GM15510 (cell line): ENCODE results near the gene ZNF37A.

Experiments used
- POLR2A ChIP-seq: IDR thresholded peaks from 3 replicates; pipeline ENCODE4 v1.6.1; 2011; ENCODE audit warnings: borderline replicate concordance; ENCODE audit not compliant: insufficient read length; ENCODE audit errors: extremely low read depth

Gene ZNF37A

DNA sequence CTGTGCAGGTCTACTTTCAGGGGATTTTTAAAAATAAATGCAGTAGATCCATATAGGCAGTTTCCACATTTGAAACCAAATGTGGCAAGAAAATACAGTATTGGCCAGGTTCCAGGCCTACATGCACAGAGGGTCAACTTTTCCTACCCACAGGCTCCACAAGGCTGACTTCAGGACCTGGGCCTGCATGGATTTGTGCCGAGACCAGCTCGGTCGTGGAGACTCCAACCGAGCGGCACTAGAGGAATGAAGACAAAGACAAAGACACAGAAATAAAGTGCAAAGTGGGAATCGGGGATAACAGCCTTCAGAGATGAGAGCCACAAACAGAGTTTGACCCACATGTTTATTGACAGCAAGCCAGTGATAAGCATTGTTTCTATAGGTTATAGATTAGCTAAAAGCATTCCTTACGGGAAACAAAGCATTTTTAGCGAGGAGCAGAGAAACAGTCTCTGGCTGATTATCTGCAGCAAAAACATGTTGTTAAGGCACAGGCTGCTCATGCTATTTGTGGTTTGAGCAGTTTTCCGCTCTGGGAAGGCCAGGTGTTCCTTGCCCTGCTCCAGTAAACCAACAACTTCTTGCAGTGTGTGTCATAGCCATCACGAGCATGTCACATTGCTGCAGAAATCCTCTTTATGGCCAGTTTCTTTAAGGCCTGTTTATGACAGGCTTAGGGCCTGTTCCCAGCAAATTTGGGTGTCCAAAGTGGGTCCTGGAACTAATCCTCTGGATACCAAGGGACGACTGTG, 52.6 kb downstream of the ZNF37A start:
- TF ChIP-seq POLR2A: no peak

- TF ChIP-seq POLR2A: no peak
Measured at GRCh38 chr10:38147686-38148085, 53.5 kb downstream of the ZNF37A start.

DNA sequence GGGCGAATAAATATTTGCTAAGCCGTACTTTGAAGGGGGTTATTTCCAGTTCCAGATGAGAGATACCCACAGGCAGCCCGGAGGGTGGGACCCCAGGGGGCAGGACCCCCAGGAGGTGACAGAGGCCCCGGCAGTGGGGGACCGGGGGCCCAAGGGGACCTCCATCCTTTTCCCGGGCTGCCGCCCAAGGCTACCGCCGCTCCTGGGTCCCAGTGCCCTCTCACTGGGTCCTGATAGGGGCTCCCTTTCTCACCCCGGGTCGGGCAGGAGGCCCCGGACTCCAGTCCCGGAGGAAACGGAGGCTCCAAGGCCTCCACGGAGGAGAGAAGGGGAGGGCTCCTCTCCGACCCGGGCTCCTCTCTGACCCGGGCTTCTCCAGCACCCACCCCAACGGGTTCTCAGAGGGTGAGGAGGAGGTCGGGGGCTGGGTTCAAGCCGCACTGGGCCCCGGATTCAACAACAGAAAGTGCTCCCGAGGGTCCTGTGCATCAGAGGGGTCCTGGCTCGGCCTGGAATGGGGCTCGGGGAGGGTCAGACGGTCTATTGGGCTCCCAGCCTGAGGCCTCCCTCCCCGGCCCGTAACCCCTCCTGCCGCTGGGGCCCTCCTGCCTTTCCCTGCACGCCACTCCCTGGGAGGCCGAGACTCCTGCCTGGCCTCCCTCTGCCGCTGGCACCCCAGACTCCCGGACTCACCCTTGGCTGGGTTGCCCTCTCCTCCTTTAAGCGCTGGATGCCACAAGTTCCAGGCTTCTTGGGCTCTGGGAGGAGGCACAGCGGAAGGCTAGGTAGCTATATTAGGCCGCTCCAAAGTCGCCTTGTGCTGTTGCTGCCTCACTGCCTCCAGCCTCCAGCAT, 62.5 kb downstream of the ZNF37A start:
- TF ChIP-seq POLR2A: no peak

DNA sequence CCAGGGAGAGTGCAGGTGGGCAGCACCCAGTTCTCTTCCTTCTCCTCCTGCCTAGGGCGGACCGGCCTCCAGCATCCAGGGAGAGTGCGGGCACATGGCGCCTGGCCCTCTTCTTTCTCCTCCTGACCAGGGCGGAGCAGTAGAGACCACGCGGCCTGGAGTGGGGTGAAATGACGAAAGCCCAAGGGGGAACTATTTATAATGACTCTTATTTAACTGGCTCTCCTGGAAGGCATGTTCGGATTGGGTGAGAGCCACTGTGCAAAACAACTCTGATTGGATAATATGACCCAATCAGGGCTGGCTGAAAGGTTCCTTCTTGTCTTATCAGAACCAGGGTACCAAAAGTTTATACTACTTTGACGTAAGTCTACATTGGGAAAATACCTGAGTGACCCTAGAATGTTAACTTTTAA, 63.1 kb downstream of the ZNF37A start:
- no peak for TF ChIP-seq POLR2A

- no peak for TF ChIP-seq POLR2A
Measured at GRCh38 chr10:38159004-38159403, 64.9 kb downstream of the ZNF37A start.

DNA sequence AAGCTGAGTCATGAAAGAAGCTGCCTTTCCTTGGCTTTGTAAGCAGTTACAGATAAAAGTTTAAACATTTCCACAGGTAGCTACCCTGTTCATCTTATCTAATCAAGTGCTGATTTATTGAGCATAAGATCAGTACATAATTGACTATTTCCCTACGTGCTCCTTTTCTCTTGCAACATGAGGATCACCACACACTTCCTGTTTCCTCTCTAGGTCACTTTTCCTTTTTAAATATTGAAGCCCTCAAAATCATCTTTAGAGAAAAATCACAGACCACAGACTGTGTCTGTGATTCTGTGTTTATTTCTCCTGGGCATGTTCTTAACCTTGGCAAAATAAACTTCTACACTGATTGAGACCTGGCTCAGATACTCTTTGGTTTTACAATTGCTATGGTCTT, 69.5 kb downstream of the ZNF37A start:
- no peak for TF ChIP-seq POLR2A

GRCh38 chr10:38174336-38174735, 80.2 kb downstream of the ZNF37A start:
- TF ChIP-seq POLR2A: no peak

DNA sequence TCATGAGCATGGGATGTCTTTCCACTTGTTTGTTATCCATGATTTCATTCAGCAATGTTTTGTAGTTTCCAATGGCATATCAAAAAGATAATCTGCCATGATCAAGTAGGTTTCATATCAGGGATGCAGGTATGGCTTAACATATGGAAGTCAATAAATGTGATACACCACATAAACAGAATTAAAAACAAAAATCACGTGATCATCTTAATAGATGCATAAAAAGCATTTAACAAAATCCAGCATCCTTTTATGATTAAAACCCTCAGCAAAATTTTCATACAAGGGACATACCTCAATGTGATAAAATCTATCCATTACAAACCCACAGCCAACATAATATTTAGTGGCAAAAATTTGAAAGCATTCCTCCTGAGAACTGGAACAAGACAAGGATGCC, 90.3 kb downstream of the ZNF37A start:
- TF ChIP-seq POLR2A: no peak
